HepG2 (cell line): ENCODE measurements around the gene TIMP3. TPM values are rescaled to one million over a fixed set of nuclear protein-coding genes. Genes with fewer than 3 reads are reported as not detected.
A peak's percentile ranks its signal among the peaks of the same experiment; 100 is the strongest.

ENCODE experiments used
- ELF3 ChIP-seq: IDR thresholded peaks from 2 replicates; pipeline ENCODE4 v1.6.1; 2016; ENCODE audit warnings: missing genetic modification reagents, missing compliant biosample characterization
- ERF ChIP-seq: IDR thresholded peaks from 2 replicates; pipeline ENCODE4 v1.6.1; 2018; ENCODE audit warnings: missing biosample characterization, missing genetic modification reagents
- HIVEP1 ChIP-seq: sonication (generic); formaldehyde crosslinking; IDR thresholded peaks from 2 replicates; pipeline ENCODE4 v1.4.0; 2020; ENCODE audit warnings: mild to moderate bottlenecking, missing genetic modification reagents
- MAF1 ChIP-seq: sonication (generic); formaldehyde crosslinking; IDR thresholded peaks from 2 replicates; pipeline ENCODE4 v1.5.0; 2020; ENCODE audit warnings: missing genetic modification reagents, borderline replicate concordance
- MBNL3 ChIP-seq: fragments of 250-450 bp; sonication (Bioruptor Pico); conservative IDR thresholded peaks from 2 replicates; pipeline ENCODE4 v1.8.0; 2022; ENCODE audit warnings: mild to moderate bottlenecking, inconsistent platforms
- PAWR ChIP-seq: sonication (generic); formaldehyde crosslinking; IDR thresholded peaks from 2 replicates; pipeline ENCODE4 v1.4.0; 2020; ENCODE audit warnings: missing genetic modification reagents, mild to moderate bottlenecking, borderline replicate concordance
- PRMT3 ChIP-seq: sonication (generic); formaldehyde crosslinking; IDR thresholded peaks from 2 replicates; pipeline ENCODE4 v1.8.1; 2022; ENCODE audit warnings: low read depth, mild to moderate bottlenecking, moderate library complexity, missing genetic modification reagents, borderline replicate concordance
- TAF15 ChIP-seq: fragments of 200-400 bp; formaldehyde crosslinking; IDR thresholded peaks from one replicate; pipeline ENCODE4 v1.6.1; 2018; ENCODE audit warnings: mild to moderate bottlenecking, low read depth, low read length; ENCODE audit not compliant: poor library complexity, severe bottlenecking
- ZBTB38 ChIP-seq: sonication (generic); formaldehyde crosslinking; IDR thresholded peaks from 2 replicates; pipeline ENCODE4 v1.5.1; 2020; ENCODE audit warnings: mild to moderate bottlenecking, missing genetic modification reagents
- ZNF724P ChIP-seq: sonication (generic); formaldehyde crosslinking; IDR thresholded peaks from 2 replicates; pipeline ENCODE4 v1.8.0; 2022; ENCODE audit warnings: missing genetic modification reagents, borderline replicate concordance
- ZSCAN29 ChIP-seq: sonication (generic); formaldehyde crosslinking; conservative IDR thresholded peaks from 2 replicates; pipeline ENCODE4 v1.4.0; 2020; ENCODE audit warnings: mild to moderate bottlenecking, missing genetic modification reagents
- polyA plus RNA-seq, 8 experiments: library from polyadenylated mRNA; depleted of rRNA in 3 of 8; stranded (reverse) in 7 of 8; unstranded in 1 of 8; fragments of >200 nt; fragmentation: Illumina TruSeq in 4 of 8; extraction: Trizol in 4 of 8; gene quantifications; 2 replicates each; pipeline versions ENCODE4 v1.2.1 to v1.2.3, GENCODE V29; 2011 to 2016; ENCODE audit warnings: low read depth in 4 of 8, missing spikeins in 1 of 8, mixed read lengths in 1 of 8; ENCODE audit not compliant: insufficient read depth in 1 of 8
- total RNA-seq, 5 experiments: library from RNA; depleted of rRNA; stranded (reverse); fragments of >200 nt; fragmentation: Illumina TruSeq; extraction: Trizol; gene quantifications; 2 replicates each; pipeline ENCODE4 v1.2.3, GENCODE V29; 2016; ENCODE audit warnings: low read depth in 1 of 5
- TF ChIP-seq, protein P1 (sequence below): sonication (generic); formaldehyde crosslinking; IDR thresholded peaks from 2 replicates; pipeline ENCODE4 v1.8.0; 2022; ENCODE audit warnings: mild to moderate bottlenecking, missing genetic modification reagents, moderate library complexity
- TF ChIP-seq, protein P2 (sequence below): sonication (generic); formaldehyde crosslinking; IDR thresholded peaks from 2 replicates; pipeline ENCODE4 v1.5.0; 2020; ENCODE audit warnings: mild to moderate bottlenecking, missing genetic modification reagents, moderate library complexity
- TF ChIP-seq, protein P3 (sequence below): sonication (generic); formaldehyde crosslinking; IDR thresholded peaks from 2 replicates; pipeline ENCODE4 v1.5.1; 2020; ENCODE audit warnings: missing genetic modification reagents, mild to moderate bottlenecking, borderline replicate concordance
- TF ChIP-seq, protein P4 (sequence below): sonication (generic); formaldehyde crosslinking; IDR thresholded peaks from one replicate; pipeline ENCODE4 v1.5.1; 2020; ENCODE audit warnings: mild to moderate bottlenecking, missing genetic modification reagents; ENCODE audit errors: not compliant biosample characterization

The TIMP3 gene
- total and polyA plus RNA-seq, 2 of the 13 experiments (the other 11 are each of a cell fraction or from before 2014, with no cell fraction given), result 57.3 to 86.6 TPM

DNA sequence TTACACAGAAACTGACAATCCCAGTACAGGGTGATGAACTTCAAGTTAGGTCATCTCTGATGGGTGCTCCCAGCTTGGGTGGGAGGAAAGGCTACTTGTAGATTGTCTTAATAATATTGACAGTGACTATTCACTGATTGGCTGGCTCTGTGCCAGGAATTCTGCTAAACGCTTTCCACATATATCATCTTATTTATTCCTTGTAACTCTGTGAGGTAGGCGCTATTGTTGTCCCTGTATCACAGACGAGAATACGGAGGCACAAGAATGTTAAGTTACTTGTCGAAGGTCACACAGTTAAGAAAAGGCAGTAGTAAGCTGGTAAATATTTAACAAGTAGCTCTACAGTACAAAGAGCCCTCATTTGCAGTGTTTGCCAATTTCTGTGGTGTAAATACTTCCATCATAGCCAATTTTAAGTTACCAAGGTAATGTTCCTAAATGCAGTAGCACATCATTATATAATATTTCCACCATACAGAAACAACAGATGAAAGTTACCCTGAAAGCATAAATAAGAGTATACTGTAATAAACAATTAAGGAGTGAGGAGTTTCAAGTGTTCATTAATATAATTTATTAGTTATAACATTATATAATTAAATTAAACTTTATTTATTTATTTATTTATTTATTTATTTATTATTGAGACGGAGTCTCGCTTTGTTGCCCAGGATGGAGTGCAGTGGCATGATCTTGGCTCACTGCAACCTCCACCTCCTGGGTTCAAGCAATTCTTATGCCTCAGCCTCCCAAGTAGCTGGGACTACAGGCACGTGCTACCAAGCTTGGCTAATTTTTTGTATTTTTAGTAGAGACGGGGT is 11.5 kb upstream of the TIMP3 start (continued):
- TF ChIP-seq ZSCAN29 (CRISPR knock-in tag) (no peak), ZBTB38 (CRISPR knock-in tag) (no peak), ZNF724P (no peak), ERF (CRISPR knock-in tag) (peak; percentile 58; the same call in 1 of the 2 replicates), PAWR (CRISPR knock-in tag) (no peak), MBNL3 (no peak), PRMT3 (CRISPR knock-in tag) (no peak), MAF1 (CRISPR knock-in tag) (no peak), TAF15 (no peak), ELF3 (CRISPR knock-in tag) (peak; percentile 25; the same call in 1 of the 2 replicates), HIVEP1 (CRISPR knock-in tag) (no peak)
- TF ChIP-seq, protein P1, sequence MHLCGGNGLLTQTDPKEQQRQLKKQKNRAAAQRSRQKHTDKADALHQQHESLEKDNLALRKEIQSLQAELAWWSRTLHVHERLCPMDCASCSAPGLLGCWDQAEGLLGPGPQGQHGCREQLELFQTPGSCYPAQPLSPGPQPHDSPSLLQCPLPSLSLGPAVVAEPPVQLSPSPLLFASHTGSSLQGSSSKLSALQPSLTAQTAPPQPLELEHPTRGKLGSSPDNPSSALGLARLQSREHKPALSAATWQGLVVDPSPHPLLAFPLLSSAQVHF (CRISPR knock-in tag), result no peak
- TF ChIP-seq, protein P2, sequence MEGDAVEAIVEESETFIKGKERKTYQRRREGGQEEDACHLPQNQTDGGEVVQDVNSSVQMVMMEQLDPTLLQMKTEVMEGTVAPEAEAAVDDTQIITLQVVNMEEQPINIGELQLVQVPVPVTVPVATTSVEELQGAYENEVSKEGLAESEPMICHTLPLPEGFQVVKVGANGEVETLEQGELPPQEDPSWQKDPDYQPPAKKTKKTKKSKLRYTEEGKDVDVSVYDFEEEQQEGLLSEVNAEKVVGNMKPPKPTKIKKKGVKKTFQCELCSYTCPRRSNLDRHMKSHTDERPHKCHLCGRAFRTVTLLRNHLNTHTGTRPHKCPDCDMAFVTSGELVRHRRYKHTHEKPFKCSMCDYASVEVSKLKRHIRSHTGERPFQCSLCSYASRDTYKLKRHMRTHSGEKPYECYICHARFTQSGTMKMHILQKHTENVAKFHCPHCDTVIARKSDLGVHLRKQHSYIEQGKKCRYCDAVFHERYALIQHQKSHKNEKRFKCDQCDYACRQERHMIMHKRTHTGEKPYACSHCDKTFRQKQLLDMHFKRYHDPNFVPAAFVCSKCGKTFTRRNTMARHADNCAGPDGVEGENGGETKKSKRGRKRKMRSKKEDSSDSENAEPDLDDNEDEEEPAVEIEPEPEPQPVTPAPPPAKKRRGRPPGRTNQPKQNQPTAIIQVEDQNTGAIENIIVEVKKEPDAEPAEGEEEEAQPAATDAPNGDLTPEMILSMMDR (CRISPR knock-in tag), result no peak
- TF ChIP-seq, protein P3, sequence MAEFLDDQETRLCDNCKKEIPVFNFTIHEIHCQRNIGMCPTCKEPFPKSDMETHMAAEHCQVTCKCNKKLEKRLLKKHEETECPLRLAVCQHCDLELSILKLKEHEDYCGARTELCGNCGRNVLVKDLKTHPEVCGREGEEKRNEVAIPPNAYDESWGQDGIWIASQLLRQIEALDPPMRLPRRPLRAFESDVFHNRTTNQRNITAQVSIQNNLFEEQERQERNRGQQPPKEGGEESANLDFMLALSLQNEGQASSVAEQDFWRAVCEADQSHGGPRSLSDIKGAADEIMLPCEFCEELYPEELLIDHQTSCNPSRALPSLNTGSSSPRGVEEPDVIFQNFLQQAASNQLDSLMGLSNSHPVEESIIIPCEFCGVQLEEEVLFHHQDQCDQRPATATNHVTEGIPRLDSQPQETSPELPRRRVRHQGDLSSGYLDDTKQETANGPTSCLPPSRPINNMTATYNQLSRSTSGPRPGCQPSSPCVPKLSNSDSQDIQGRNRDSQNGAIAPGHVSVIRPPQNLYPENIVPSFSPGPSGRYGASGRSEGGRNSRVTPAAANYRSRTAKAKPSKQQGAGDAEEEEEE, result no peak
- TF ChIP-seq, protein P4, sequence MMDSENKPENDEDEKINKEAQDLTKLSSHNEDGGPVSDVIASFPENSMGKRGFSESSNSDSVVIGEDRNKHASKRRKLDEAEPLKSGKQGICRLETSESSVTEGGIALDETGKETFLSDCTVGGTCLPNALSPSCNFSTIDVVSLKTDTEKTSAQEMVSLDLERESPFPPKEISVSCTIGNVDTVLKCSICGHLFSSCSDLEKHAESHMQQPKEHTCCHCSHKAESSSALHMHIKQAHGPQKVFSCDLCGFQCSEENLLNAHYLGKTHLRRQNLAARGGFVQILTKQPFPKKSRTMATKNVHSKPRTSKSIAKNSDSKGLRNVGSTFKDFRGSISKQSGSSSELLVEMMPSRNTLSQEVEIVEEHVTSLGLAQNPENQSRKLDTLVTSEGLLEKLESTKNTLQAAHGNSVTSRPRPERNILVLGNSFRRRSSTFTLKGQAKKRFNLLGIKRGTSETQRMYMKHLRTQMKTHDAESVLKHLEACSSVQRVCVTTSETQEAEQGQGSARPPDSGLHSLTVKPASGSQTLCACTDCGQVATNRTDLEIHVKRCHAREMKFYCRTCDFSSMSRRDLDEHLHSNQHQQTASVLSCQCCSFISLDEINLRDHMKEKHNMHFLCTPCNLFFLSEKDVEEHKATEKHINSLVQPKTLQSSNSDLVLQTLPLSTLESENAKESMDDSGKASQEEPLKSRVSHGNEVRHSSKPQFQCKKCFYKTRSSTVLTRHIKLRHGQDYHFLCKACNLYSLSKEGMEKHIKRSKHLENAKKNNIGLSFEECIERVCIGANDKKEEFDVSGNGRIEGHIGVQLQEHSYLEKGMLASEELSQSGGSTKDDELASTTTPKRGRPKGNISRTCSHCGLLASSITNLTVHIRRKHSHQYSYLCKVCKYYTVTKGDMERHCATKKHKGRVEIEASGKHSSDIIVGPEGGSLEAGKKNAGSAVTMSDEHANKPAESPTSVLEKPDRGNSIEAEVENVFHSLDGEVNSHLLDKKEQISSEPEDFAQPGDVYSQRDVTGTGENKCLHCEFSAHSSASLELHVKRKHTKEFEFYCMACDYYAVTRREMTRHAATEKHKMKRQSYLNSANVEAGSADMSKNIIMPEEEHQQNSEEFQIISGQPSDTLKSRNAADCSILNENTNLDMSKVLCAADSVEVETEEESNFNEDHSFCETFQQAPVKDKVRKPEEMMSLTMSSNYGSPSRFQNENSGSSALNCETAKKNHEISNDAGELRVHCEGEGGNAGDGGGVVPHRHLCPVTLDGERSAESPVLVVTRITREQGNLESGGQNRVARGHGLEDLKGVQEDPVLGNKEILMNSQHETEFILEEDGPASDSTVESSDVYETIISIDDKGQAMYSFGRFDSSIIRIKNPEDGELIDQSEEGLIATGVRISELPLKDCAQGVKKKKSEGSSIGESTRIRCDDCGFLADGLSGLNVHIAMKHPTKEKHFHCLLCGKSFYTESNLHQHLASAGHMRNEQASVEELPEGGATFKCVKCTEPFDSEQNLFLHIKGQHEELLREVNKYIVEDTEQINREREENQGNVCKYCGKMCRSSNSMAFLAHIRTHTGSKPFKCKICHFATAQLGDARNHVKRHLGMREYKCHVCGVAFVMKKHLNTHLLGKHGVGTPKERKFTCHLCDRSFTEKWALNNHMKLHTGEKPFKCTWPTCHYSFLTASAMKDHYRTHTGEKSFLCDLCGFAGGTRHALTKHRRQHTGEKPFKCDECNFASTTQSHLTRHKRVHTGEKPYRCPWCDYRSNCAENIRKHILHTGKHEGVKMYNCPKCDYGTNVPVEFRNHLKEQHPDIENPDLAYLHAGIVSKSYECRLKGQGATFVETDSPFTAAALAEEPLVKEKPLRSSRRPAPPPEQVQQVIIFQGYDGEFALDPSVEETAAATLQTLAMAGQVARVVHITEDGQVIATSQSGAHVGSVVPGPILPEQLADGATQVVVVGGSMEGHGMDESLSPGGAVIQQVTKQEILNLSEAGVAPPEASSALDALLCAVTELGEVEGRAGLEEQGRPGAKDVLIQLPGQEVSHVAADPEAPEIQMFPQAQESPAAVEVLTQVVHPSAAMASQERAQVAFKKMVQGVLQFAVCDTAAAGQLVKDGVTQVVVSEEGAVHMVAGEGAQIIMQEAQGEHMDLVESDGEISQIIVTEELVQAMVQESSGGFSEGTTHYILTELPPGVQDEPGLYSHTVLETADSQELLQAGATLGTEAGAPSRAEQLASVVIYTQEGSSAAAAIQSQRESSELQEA (CRISPR knock-in tag), result no peak
